ENCODE results near the gene ENTHD1. TPM values are rescaled to one million over a fixed set of nuclear protein-coding genes. Genes with fewer than 3 reads are reported as not detected.

The ENTHD1 gene
- total and polyA plus RNA-seq, 2 donors (not counting 3 experiments of a cell fraction or from before 2014, with no cell fraction given), result not detected

GRCh38 chr22:39932166-39932565, 38.6 kb upstream of the ENTHD1 start:
- Histone ChIP-seq H3K9me3 (replicated peaks; ENCODE audit: control insufficient read depth, insufficient read depth, low read length) (no peaks in the 10 kb centered on the region), H3K36me3 (ENCODE audit: control insufficient read depth in 2 of 2, extremely low read depth in 1 of 2, insufficient read depth in 2 of 2, low read length in 2 of 2) (no peaks in the 10 kb centered on the region), H4K20me1 (replicated peaks; ENCODE audit: control insufficient read depth, extremely low read depth, insufficient read depth, low read length) (no peaks in the 10 kb centered on the region), H3K4me2 (ENCODE audit: insufficient read depth, low read length) (no peak overlapping the region), H3K4me1 (ENCODE audit: control insufficient read depth, extremely low read depth, insufficient read depth, low read length) (no peaks in the 10 kb centered on the region), H3K4me3 (replicated peaks in 1 of 3; ENCODE audit: insufficient read depth in 1 of 3, low read depth in 1 of 3, low read length in 3 of 3) (no peak overlapping the region), H3K27ac (ENCODE audit: insufficient read depth, low read depth, low read length) (no peak overlapping the region), H3K9ac (replicated peaks; ENCODE audit: extremely low read depth, insufficient read depth, low read length) (no peak overlapping the region), H3K79me2 (ENCODE audit: control insufficient read depth, insufficient read depth, low read length) (no peaks in the 10 kb centered on the region), H3K9me1 (replicated peaks; ENCODE audit: control insufficient read depth, extremely low read depth, insufficient read depth, low read length) (no peaks in the 10 kb centered on the region), H2AFZ (ENCODE audit: low read depth, low read length) (no peak overlapping the region), H3K27me3 (ENCODE audit: control insufficient read depth in 2 of 2, insufficient read depth in 2 of 2, low read length in 2 of 2) (peaks cover 37 to 50% of the 10 kb centered on the region in 2 experiments)
- no TSS peak for BruUV-seq (replicated peaks)
- intact Hi-C loops (cut with micrococcal nuclease), result loop anchor here (1.0 to 2.0 kb wide), 2 partner anchors 92 to 417 kb away; no protein-coding TSS in a partner anchor
- ChIA-PET CTCF (interaction anchor here (1.1 to 4.0 kb wide), 10 partner anchors 7 to 397 kb away, joined by 3 to 97 read pairs (median 5); no protein-coding TSS in a partner anchor), POLR2A (no interaction called here)
- no peak for FAIRE-seq
- dilution Hi-C loops (cut with MboI; ENCODE audit: extremely low pct_ligation_motif_present, low sequenced_read_pairs), result no loop called here
- no peak for DNase-seq (ENCODE audit: low read depth, low spot score)
- no peak for TF ChIP-seq EZH2 (IDR thresholded peaks at IDR 0.05; ENCODE audit: borderline replicate concordance, low read depth, low read length, severe bottlenecking)
- TF ChIP-seq FOS (IDR thresholded peaks at IDR 0.05; ENCODE audit: borderline replicate concordance, insufficient read depth, low read length), result no peak
- TF ChIP-seq MAX (IDR thresholded peaks at IDR 0.05; ENCODE audit: insufficient read depth, insufficient read length), result no peak

DNA sequence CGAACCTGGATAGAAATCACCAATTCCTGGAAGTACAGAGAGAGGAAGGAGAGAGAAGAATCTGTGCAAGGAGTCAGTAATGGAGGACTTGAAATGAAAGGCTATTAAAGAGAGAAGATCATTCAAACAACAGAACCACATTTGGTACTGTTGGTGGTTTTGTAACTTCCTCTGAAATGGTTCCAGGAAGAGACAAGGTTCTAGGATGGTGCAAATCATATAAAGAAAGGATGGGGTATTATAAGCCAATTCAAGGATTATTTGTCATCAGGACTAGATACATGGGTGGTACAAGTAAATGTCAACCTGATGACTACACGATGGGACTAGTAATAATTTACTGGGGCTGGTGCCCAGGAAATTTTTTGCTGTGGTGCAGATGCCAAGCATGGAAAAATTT, 37.7 kb upstream of the ENTHD1 start:
- ChIA-PET POLR2A (no interaction called here), CTCF (no interaction called here)
- H3K27ac ChIP-seq (ENCODE audit: insufficient read depth, low read depth, low read length), result no peak overlapping the region
- no peak overlapping the region for H3K4me2 ChIP-seq (ENCODE audit: insufficient read depth, low read length)
- H3K27me3 ChIP-seq (ENCODE audit: control insufficient read depth in 2 of 2, insufficient read depth in 2 of 2, low read length in 2 of 2), result peaks cover 31 to 45% of the 10 kb centered on the region in 2 experiments
- no peaks in the 10 kb centered on the region for H4K20me1 ChIP-seq (replicated peaks; ENCODE audit: control insufficient read depth, extremely low read depth, insufficient read depth, low read length)
- H3K9me3 ChIP-seq (replicated peaks; ENCODE audit: control insufficient read depth, insufficient read depth, low read length), result no peaks in the 10 kb centered on the region
- H3K4me3 ChIP-seq (replicated peaks in 1 of 3; ENCODE audit: insufficient read depth in 1 of 3, low read depth in 1 of 3, low read length in 3 of 3), result no peak overlapping the region
- no peak overlapping the region for H2AFZ ChIP-seq (ENCODE audit: low read depth, low read length)
- dilution Hi-C loops (cut with MboI; ENCODE audit: extremely low pct_ligation_motif_present, low sequenced_read_pairs) (no loop called here), intact Hi-C loops (cut with micrococcal nuclease) (no loop called here)
- TF ChIP-seq, protein P1, sequence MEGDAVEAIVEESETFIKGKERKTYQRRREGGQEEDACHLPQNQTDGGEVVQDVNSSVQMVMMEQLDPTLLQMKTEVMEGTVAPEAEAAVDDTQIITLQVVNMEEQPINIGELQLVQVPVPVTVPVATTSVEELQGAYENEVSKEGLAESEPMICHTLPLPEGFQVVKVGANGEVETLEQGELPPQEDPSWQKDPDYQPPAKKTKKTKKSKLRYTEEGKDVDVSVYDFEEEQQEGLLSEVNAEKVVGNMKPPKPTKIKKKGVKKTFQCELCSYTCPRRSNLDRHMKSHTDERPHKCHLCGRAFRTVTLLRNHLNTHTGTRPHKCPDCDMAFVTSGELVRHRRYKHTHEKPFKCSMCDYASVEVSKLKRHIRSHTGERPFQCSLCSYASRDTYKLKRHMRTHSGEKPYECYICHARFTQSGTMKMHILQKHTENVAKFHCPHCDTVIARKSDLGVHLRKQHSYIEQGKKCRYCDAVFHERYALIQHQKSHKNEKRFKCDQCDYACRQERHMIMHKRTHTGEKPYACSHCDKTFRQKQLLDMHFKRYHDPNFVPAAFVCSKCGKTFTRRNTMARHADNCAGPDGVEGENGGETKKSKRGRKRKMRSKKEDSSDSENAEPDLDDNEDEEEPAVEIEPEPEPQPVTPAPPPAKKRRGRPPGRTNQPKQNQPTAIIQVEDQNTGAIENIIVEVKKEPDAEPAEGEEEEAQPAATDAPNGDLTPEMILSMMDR (IDR thresholded peaks at IDR 0.05; ENCODE audit: extremely low read depth in 1 of 2, insufficient read depth in 1 of 2, low read depth in 1 of 2, low read length in 2 of 2), result no peak
- TF ChIP-seq FOS (IDR thresholded peaks at IDR 0.05; ENCODE audit: borderline replicate concordance, insufficient read depth, low read length) (no peak), MYC (IDR thresholded peaks at IDR 0.05; ENCODE audit: low read depth, low read length) (no peak), JUN (IDR thresholded peaks at IDR 0.05; ENCODE audit: borderline replicate concordance, insufficient read depth, insufficient read length, low read depth) (no peak), MAX (IDR thresholded peaks at IDR 0.05; ENCODE audit: insufficient read depth, insufficient read length) (no peak), EZH2 (IDR thresholded peaks at IDR 0.05; ENCODE audit: borderline replicate concordance, low read depth, low read length, severe bottlenecking) (no peak), POLR2AphosphoS5 (IDR thresholded peaks at IDR 0.05; ENCODE audit: insufficient read depth, low read depth, low read length) (no peak), POLR2A (IDR thresholded peaks at IDR 0.05; ENCODE audit: low read depth, low read length) (no peak), GATA2 (IDR thresholded peaks at IDR 0.05; ENCODE audit: insufficient read depth, insufficient read length, low read depth, low read length) (no peak)
- FAIRE-seq (no peak), DNase-seq (ENCODE audit: low read depth, low spot score) (no peak)
- no peak overlapping the region for H3K9ac ChIP-seq (replicated peaks; ENCODE audit: extremely low read depth, insufficient read depth, low read length)
- no peaks in the 10 kb centered on the region for H3K4me1 ChIP-seq (ENCODE audit: control insufficient read depth, extremely low read depth, insufficient read depth, low read length)
- BruUV-seq (replicated peaks), result no TSS peak
- no peaks in the 10 kb centered on the region for H3K36me3 ChIP-seq (ENCODE audit: control insufficient read depth in 2 of 2, extremely low read depth in 1 of 2, insufficient read depth in 2 of 2, low read length in 2 of 2)
- H3K79me2 ChIP-seq (ENCODE audit: control insufficient read depth, insufficient read depth, low read length), result no peaks in the 10 kb centered on the region
- no peaks in the 10 kb centered on the region for H3K9me1 ChIP-seq (replicated peaks; ENCODE audit: control insufficient read depth, extremely low read depth, insufficient read depth, low read length)
